AG09319 (cell line): ENCODE measurements around the gene PRXL2C.
A peak's percentile ranks its signal among the peaks of the same experiment; 100 is the strongest.
"Not testable (repeated sequence)": the region's sequence is repeated elsewhere in the genome, so short reads cannot be mapped to it uniquely, and the experiment has no call there.

Experiments used
- DNase-seq: peaks from one replicate; pipeline ENCODE4 v3.0.0-alpha.2; 2010; ENCODE audit warnings: low read depth; ENCODE audit errors: extremely low read depth
- CTCF ChIP-seq: IDR thresholded peaks from 2 replicates; pipeline ENCODE4 v1.5.1; 2011; ENCODE audit warnings: low read depth, mild to moderate bottlenecking, inconsistent platforms, low read length, moderate library complexity

The PRXL2C gene, protein sequence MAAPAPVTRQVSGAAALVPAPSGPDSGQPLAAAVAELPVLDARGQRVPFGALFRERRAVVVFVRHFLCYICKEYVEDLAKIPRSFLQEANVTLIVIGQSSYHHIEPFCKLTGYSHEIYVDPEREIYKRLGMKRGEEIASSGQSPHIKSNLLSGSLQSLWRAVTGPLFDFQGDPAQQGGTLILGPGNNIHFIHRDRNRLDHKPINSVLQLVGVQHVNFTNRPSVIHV

DNA sequence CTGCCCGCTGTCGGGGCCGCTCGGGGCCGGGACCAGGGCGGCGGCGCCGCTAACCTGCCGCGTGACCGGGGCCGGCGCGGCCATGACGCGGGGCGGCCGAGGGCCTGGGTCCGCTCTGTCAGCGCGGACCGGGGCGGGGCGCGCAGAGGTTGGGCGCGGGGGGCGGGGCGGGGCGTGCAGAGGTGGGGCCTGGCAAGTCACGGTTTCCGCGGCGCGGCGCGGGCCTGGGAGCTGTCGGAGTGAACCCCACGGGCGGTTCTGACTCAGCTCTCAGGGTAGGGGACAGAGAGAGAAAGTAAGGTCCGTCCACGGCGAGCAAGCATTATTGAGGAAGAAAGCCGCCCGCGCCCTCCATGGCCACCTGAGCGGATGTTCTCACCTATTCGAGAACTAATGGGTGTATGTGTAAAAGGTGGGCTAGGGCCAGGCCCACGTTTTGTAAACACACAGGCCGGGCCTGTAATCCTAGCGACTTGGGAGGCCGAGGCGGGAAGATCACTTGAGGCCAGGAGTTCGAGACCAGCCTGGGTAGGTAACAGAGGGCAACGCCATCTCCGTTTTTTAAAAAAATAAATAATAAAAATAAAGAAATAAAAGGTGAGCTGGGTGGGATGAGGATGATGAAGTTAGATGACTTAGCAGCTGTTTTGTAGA, at the start of gene PRXL2C:
Gene PRXL2C, minus strand, starts transcription at position 120 of the 654 bp plus-strand sequence. Its CDS starts 36 bp downstream, at position 84.
- TF ChIP-seq CTCF, result no peak
- peak; percentile 59 for DNase-seq

- not testable (repeated sequence) for DNase-seq
These were observed 45.7 kb upstream of the PRXL2C start for GRCh38 chr9:96700721-96701375.

DNA sequence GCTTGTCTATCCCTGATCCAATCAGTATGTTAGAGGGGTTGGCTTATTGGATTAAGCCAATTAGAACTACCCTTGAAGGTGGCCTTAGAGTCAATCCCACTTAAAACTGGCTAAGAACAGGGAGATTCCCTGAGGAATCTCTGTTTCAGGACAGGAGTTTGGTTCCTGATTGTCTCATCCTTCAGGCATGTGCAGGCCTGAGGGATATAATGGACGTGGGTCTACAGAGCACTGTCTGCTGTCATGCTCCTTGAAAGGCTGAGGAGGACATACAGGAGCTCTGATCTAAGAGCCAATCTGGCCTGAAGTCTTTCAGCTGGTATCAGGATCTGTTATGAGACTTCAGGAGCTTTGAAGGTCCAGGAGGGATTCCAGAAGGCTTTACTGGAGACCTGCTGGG, 36.2 kb upstream of the PRXL2C start:
- no peak for DNase-seq
- no peak for TF ChIP-seq CTCF

DNA sequence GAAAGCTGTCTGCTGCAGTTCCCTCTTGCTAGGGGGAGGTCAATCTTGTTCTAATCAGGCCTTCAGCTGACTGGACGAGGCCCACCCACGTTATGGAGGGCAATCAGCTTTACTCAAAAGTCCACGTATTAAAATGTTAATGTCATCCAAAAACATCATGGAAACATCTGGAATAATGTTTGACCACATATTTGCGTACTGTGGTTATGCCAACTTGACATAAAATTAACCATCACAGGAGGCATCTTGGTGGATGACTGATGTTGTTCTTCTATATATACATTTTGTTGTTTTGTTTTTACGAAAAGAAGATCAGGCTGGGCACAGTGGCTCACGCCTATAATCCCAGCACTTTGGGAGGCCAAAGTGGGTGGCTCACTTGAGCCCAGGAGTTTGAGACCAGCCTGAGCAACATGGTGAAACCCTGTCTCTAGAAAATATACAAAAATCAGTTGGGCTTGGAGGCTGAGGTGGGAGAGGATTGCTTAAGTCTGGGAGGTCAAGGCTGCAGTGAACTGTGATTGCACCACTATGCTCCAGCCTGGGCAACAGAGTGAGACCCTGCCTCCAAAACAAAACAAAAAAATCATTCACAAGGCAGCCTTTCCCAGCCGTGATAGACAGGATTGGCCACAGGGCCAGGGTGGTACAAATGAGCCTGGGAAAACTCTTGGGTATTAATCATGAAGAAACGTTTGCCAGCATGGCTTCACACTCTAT, 33.8 kb upstream of the PRXL2C start:
- no peak for TF ChIP-seq CTCF
- DNase-seq, result no peak

DNA sequence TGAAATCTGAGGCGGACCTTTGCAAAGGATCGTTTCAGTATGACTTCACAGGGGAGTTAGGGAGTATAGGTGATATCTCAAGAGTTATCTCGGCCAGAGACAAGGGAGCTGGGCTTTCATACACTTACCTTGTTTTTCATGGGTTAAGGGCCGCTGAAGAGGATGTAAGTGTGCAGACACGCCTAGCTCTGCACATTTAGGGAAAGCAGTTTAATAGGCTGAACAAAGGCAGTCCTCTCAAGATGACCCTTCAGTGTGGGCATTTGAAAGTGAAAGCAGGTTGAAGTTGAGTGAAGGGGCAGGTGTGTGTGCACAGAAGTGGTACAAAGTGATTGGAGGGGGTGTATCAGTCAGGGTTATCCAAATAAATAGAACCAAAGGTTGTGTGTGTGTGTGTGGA, 33.1 kb upstream of the PRXL2C start:
- DNase-seq, result no peak
- TF ChIP-seq CTCF, result no peak

DNA sequence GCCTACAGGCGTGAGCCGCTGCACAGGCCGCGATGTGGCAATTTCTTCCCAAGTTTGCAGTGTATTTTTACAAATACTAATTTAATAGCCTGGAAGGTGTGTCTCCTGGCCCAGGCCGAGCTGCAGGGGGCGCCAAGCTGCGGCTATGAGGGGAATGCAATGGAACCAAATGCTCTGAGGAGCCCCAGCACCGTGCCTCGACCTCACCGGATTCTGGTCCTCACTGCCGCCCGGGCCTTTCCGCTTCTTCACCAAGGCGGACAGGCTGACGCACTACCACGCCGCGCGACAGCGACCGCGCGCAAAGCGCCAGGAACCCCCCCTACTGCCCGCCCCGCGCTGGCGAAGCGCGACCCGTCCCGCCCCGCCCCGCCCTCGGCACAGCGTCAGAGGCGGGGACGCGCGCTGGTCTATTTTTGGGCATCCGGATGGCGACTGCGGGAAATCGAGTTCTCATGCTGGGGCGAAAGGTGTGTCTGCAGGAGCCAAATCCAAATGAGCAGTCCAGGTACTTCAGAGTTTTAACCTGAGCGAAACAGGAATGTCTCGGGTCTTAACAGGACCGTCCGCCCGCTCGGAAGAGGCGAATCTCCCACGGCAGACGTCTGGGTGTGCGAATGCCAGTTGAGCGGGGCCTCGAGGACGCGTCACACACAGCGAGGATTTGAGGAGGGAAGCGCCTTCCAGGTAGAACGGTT, 31.7 kb upstream of the PRXL2C start:
- DNase-seq, result peak; percentile 27
- TF ChIP-seq CTCF, result peak; percentile 68

GRCh38 chr9:96680812-96681499, 25.8 kb upstream of the PRXL2C start:
- TF ChIP-seq CTCF, result no peak
- no peak for DNase-seq
